DND-41 (cell line): ENCODE results near the gene TUT4.

Experiments
- ATAC-seq: fragments of 200-7000 bp; cut with Tn5 transposase; 3 replicates; pipeline ENCODE4 v1.9.1; 2021; ENCODE audit warnings: low read depth; ENCODE audit not compliant: insufficient read depth
- DNase-seq: peaks from one replicate; pipeline ENCODE4 v3.0.0-alpha.2; 2020
- H2AFZ ChIP-seq: 2 replicates; pipeline ENCODE4 v1.6.0; 2012; ENCODE audit warnings: low read depth, low read length
- H3K27ac ChIP-seq: 2 replicates; pipeline ENCODE4 v1.5.1; 2012; ENCODE audit warnings: low read length, inconsistent platforms
- H3K27me3 ChIP-seq: fragments of 200-600 bp; sonication (generic); 2 replicates; pipeline ENCODE4 v1.6.0; 2012; ENCODE audit warnings: low read length, mild to moderate bottlenecking, inconsistent platforms; ENCODE audit not compliant: insufficient read depth, poor library complexity
- H3K36me3 ChIP-seq: 2 replicates; pipeline ENCODE4 v1.5.1; 2012; ENCODE audit warnings: low read length, inconsistent platforms; ENCODE audit not compliant: insufficient read depth
- H3K4me1 ChIP-seq: 2 replicates; pipeline ENCODE4 v1.5.1; 2012; ENCODE audit warnings: mild to moderate bottlenecking, low read length; ENCODE audit not compliant: insufficient read depth
- H3K4me2 ChIP-seq: 2 replicates; pipeline ENCODE4 v1.6.0; 2012; ENCODE audit warnings: mild to moderate bottlenecking, moderate library complexity, low read length, inconsistent platforms; ENCODE audit not compliant: insufficient read depth
- H3K4me3 ChIP-seq, 2 experiments: fragments of 200-600 bp in 1 of 2; shearing (Covaris generic) in 1 of 2; 2 replicates each; pipeline ENCODE4 v1.5.1; 2012 to 2016; ENCODE audit warnings: inconsistent platforms in 2 of 2, low read length in 2 of 2, mild to moderate bottlenecking in 2 of 2, low read depth in 1 of 2, moderate library complexity in 1 of 2
- H3K79me2 ChIP-seq: 2 replicates; pipeline ENCODE4 v1.6.0; 2012; ENCODE audit warnings: low read length, inconsistent platforms; ENCODE audit not compliant: insufficient read depth
- H3K9ac ChIP-seq: 2 replicates; pipeline ENCODE4 v1.6.0; 2012; ENCODE audit warnings: low read depth, mild to moderate bottlenecking, inconsistent platforms, low read length, moderate library complexity
- H3K9me3 ChIP-seq: 2 replicates; pipeline ENCODE4 v1.5.1; 2012; ENCODE audit warnings: low read length, moderate library complexity, mild to moderate bottlenecking, inconsistent platforms; ENCODE audit not compliant: insufficient read depth, severe bottlenecking
- H4K20me1 ChIP-seq: 2 replicates; pipeline ENCODE4 v1.6.0; 2012; ENCODE audit warnings: low read length; ENCODE audit not compliant: insufficient read depth
- CTCF ChIP-seq: IDR thresholded peaks from 2 replicates; pipeline ENCODE4 v1.5.1; 2012; ENCODE audit warnings: borderline replicate concordance, low read length, moderate library complexity, mild to moderate bottlenecking; ENCODE audit not compliant: poor library complexity, severe bottlenecking; ENCODE audit errors: extremely low read depth
- EZH2 ChIP-seq: IDR thresholded peaks from 3 replicates; pipeline ENCODE4 v1.6.1; 2012; ENCODE audit warnings: borderline replicate concordance, low read depth, mild to moderate bottlenecking, moderate library complexity, low read length, inconsistent platforms; ENCODE audit not compliant: severe bottlenecking

TUT4 gene

GRCh38 chr1:52404975-52405338 lies 147.9 kb downstream of the TUT4 start:
- Histone ChIP-seq H3K4me3 (peak overlapping the region; percentile 63 to 80), H3K79me2 (peaks cover 87% of the 10 kb centered on the region), H3K9ac (peak overlapping the region; percentile 81), H3K9me3 (no peaks in the 10 kb centered on the region), H3K27ac (peak overlapping the region; percentile 95), H4K20me1 (peaks cover 14% of the 10 kb centered on the region; the same call in 1 of the 2 replicates), H3K4me2 (peak overlapping the region; percentile 78), H3K36me3 (peaks cover 69% of the 10 kb centered on the region), H2AFZ (peak overlapping the region; percentile 94), H3K4me1 (peaks cover 46% of the 10 kb centered on the region), H3K27me3 (no peaks in the 10 kb centered on the region)
- ATAC-seq (no peak), DNase-seq (no peak)
- no peak for TF ChIP-seq EZH2
- TF ChIP-seq CTCF, result no peak

- Histone ChIP-seq H3K9ac (peak within 1 kb of the TSS; percentile 81), H3K4me2 (peak within 1 kb of the TSS; percentile 80), H3K27me3 (no peaks in the 10 kb centered on the region), H3K79me2 (peaks cover 89% of the 10 kb centered on the region), H3K4me1 (peaks cover 46% of the 10 kb centered on the region), H4K20me1 (peaks cover 16% of the 10 kb centered on the region; the same call in 1 of the 2 replicates), H3K9me3 (no peaks in the 10 kb centered on the region), H2AFZ (peak within 1 kb of the TSS; percentile 94), H3K27ac (peak within 1 kb of the TSS; percentile 95), H3K36me3 (peaks cover 69% of the 10 kb centered on the region), H3K4me3 (peak within 1 kb of the TSS; percentile 63 to 80)
- TF ChIP-seq CTCF, result peak; percentile 68
- TF ChIP-seq EZH2, result no peak
- peak; percentile 97 for DNase-seq
- ATAC-seq, result peak; percentile 88
Observed at GRCh38 chr1:52404116-52404974, 148.5 kb downstream of the TUT4 start, which contains the start of the genes ORC1 and PRPF38A. Gene ORC1 (minus strand): TSS chr1:52404423. CDS start chr1:52402223, 2,200 bp downstream. Gene PRPF38A (plus strand): TSS chr1:52404602. CDS start chr1:52404750, 148 bp downstream.

GRCh38 chr1:52403566-52404115 lies 149.3 kb downstream of the TUT4 start:
- Histone ChIP-seq H3K9ac (peak overlapping the region; percentile 81), H3K79me2 (peaks cover 91% of the 10 kb centered on the region), H4K20me1 (peaks cover 16% of the 10 kb centered on the region; the same call in 1 of the 2 replicates), H3K9me3 (no peaks in the 10 kb centered on the region), H3K27me3 (no peaks in the 10 kb centered on the region), H3K4me2 (peak overlapping the region; percentile 80), H3K4me1 (peaks cover 46% of the 10 kb centered on the region), H3K4me3 (peak overlapping the region; percentile 63 to 80), H2AFZ (peak overlapping the region; percentile 83), H3K36me3 (peaks cover 67% of the 10 kb centered on the region), H3K27ac (peak overlapping the region; percentile 95)
- ATAC-seq (peak; percentile 60), DNase-seq (peak; percentile 64)
- no peak for TF ChIP-seq EZH2
- no peak for TF ChIP-seq CTCF
